Measurements from ENCODE around the gene CCDC68. TPM values are rescaled to one million over a fixed set of nuclear protein-coding genes. Genes with fewer than 3 reads are reported as not detected.
A peak's percentile ranks its signal among the peaks of the same experiment; 100 is the strongest.

The CCDC68 gene
- total and polyA plus RNA-seq, 2 of the 4 experiments (the other 2 are of a cell fraction): 0.46 to 0.54 TPM

- H3K27me3 ChIP-seq (ENCODE audit: control insufficient read depth, insufficient read depth, low read length): no peaks in the 10 kb centered on the region
- no peak overlapping the region for H3K56ac ChIP-seq (ENCODE audit: extremely low read depth, insufficient read depth, low read length)
- H3K4me2 ChIP-seq (ENCODE audit: low read depth, low read length): no peak overlapping the region
- CTCF ChIA-PET: interaction anchor here (0.5 kb wide), 1 partner anchor 114 kb away, joined by 5 read pairs; no protein-coding TSS in a partner anchor
- H3K9me1 ChIP-seq (ENCODE audit: insufficient read depth, low read length): peaks cover 13% of the 10 kb centered on the region
- H2AFZ ChIP-seq (replicated peaks; ENCODE audit: low read length, poor library complexity): peak overlapping the region; percentile 7
- WGBS, 2 experiments (ENCODE audit: extremely low coverage in 2 of 2, insufficient read length in 1 of 2): no CpG with 5 or more reads among the region's 1 CpG
- DNase-seq (no peak), ATAC-seq (ENCODE audit: low read depth) (no peak)
- dilution Hi-C loops (cut with HindIII; ENCODE audit: low sequenced_read_pairs, unreplicated experiment): no loop called here
- no peak overlapping the region for H2BK20ac ChIP-seq (ENCODE audit: low read depth, low read length)
- TF ChIP-seq, protein P1, sequence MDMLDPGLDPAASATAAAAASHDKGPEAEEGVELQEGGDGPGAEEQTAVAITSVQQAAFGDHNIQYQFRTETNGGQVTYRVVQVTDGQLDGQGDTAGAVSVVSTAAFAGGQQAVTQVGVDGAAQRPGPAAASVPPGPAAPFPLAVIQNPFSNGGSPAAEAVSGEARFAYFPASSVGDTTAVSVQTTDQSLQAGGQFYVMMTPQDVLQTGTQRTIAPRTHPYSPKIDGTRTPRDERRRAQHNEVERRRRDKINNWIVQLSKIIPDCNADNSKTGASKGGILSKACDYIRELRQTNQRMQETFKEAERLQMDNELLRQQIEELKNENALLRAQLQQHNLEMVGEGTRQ (IDR thresholded peaks at IDR 0.05; ENCODE audit: low read depth, low read length): no peak
- TF ChIP-seq NFE2L2 (IDR thresholded peaks at IDR 0.05; ENCODE audit: low read depth, low read length) (no peak), RCOR1 (IDR thresholded peaks at IDR 0.05; ENCODE audit: insufficient replicate concordance, low read length) (no peak), MAZ (IDR thresholded peaks at IDR 0.05; ENCODE audit: borderline replicate concordance, low read depth, low read length) (no peak), CEBPB (IDR thresholded peaks at IDR 0.05; ENCODE audit: low read depth, low read length) (no peak), SMC3 (IDR thresholded peaks at IDR 0.05; ENCODE audit: low read depth, low read length) (no peak), BHLHE40 (IDR thresholded peaks at IDR 0.05; ENCODE audit: low read depth, low read length) (no peak), MXI1 (IDR thresholded peaks at IDR 0.05; ENCODE audit: borderline replicate concordance, low read depth, low read length) (no peak), FOS (IDR thresholded peaks at IDR 0.05; ENCODE audit: low read depth, low read length) (no peak), CTCF (conservative IDR thresholded peaks at IDR 0.05; ENCODE audit: low read depth, low read length) (no peak)
- BruUV-seq (replicated peaks): no TSS peak
- H3K18ac ChIP-seq (ENCODE audit: low read depth, low read length): peak overlapping the region; percentile 72; the same call in 1 of the 2 replicates
- no peak overlapping the region for H4K5ac ChIP-seq (ENCODE audit: low read depth, low read length)
- H3K9me3 ChIP-seq (ENCODE audit: control insufficient read depth, insufficient read depth, low read length): no peaks in the 10 kb centered on the region
- H2AK5ac ChIP-seq (ENCODE audit: low read depth, low read length): peak overlapping the region; percentile 22; the same call in 1 of the 2 replicates
- H3K4me1 ChIP-seq (ENCODE audit: control insufficient read depth, insufficient read depth, low read length): peaks cover 12% of the 10 kb centered on the region
- intact Hi-C loops (cut with micrococcal nuclease): no loop called here
- peak overlapping the region; percentile 31; the same call in 1 of the 2 replicates for H4K91ac ChIP-seq (ENCODE audit: insufficient read depth, low read depth, low read length)
- no peak overlapping the region; a peak in 1 of 4 replicates for H4K8ac ChIP-seq (ENCODE audit: low read depth in 2 of 2, low read length in 2 of 2)
- in situ Hi-C loops (cut with MboI; ENCODE audit: low sequenced_read_pairs): no loop called here
- H3K14ac ChIP-seq (replicated peaks; ENCODE audit: low read depth, low read length): peak overlapping the region; percentile 55; the same call in 1 of the 2 replicates
- POLR2A ChIA-PET (ENCODE audit: unreplicated experiment): no interaction called here
- H3K27ac ChIP-seq (ENCODE audit: insufficient read depth, low read length): no peak overlapping the region
- H3K79me1 ChIP-seq (ENCODE audit: low read depth in 1 of 2, low read length in 2 of 2): peaks cover 0 to 26% of the 10 kb centered on the region in 2 experiments; a peak in 2 of 4 replicates
- H3K4me3 ChIP-seq (ENCODE audit: insufficient read depth, low read depth, low read length): no peak overlapping the region
- H2AK9ac ChIP-seq (replicated peaks; ENCODE audit: low read depth, low read length, poor library complexity): no peak overlapping the region
- peak overlapping the region; percentile 78; the same call in 1 of the 2 replicates for H3K4ac ChIP-seq (ENCODE audit: low read depth, low read length)
- H3K23ac ChIP-seq (ENCODE audit: low read depth, low read length): no peak overlapping the region
- no peaks in the 10 kb centered on the region for H4K20me1 ChIP-seq (ENCODE audit: insufficient read depth, low read length)
- H2BK5ac ChIP-seq (ENCODE audit: low read depth, low read length, poor library complexity, severe bottlenecking): no peak overlapping the region
- peak overlapping the region; percentile 36; the same call in 1 of the 3 replicates for H2BK15ac ChIP-seq (ENCODE audit: low read depth, low read length)
- H2BK120ac ChIP-seq (ENCODE audit: low read depth, low read length): peak overlapping the region; percentile 16; the same call in 1 of the 2 replicates
- H3K36me3 ChIP-seq (ENCODE audit: control insufficient read depth, insufficient read depth, low read length): no peaks in the 10 kb centered on the region
- H3K9ac ChIP-seq (ENCODE audit: low read depth, low read length): no peak overlapping the region
Measured at GRCh38 chr18:54947091-54947490, 12.2 kb downstream of the CCDC68 start.

All from IMR-90 (cell line).